ENCODE results near the gene HAGH.

DNA sequence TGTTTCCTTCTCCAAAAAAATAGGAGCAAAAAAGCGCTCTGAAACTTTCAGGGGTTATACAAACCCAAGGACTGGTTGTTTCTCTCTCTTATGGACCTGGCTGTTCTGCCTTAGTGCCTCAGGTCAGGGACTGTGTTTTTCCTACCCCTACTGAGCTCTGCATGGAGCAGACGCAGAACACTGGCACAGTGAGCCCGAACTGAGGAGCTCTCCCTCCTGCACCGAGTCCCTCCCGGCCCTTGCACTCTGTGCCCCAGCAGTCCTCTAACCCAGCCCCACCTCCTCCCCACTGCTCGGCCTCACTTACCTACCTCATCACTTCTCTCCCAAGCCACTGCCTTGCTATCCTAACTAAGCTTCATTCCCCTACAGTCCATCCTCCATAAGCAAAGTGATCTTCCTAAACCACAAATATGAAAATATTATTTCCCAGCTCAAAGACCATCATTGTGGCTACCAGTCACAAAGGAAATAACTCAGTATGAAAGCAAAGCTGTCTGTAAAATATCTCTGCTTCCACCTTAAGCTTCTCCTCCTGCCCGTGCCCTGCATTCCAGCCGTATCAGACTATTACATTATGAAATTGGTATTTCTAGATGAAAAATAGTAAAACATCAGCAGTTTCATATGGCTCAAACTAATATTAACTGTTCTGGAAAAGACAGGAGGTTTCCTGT lies 31.7 kb upstream of the HAGH start:
- no peak for TF ChIP-seq POLR2A (IDR thresholded peaks at IDR 0.05)
- TF ChIP-seq, protein P1, sequence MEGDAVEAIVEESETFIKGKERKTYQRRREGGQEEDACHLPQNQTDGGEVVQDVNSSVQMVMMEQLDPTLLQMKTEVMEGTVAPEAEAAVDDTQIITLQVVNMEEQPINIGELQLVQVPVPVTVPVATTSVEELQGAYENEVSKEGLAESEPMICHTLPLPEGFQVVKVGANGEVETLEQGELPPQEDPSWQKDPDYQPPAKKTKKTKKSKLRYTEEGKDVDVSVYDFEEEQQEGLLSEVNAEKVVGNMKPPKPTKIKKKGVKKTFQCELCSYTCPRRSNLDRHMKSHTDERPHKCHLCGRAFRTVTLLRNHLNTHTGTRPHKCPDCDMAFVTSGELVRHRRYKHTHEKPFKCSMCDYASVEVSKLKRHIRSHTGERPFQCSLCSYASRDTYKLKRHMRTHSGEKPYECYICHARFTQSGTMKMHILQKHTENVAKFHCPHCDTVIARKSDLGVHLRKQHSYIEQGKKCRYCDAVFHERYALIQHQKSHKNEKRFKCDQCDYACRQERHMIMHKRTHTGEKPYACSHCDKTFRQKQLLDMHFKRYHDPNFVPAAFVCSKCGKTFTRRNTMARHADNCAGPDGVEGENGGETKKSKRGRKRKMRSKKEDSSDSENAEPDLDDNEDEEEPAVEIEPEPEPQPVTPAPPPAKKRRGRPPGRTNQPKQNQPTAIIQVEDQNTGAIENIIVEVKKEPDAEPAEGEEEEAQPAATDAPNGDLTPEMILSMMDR (IDR thresholded peaks at IDR 0.05): no peak

Measured in right lobe of liver (tissue), 4 donors.